IMR-90 (cell line): ENCODE results near the gene PLA2G15. TPM values are rescaled to one million over a fixed set of nuclear protein-coding genes. Genes with fewer than 3 reads are reported as not detected.

ENCODE experiments used
- ATAC-seq: fragments of 200-7000 bp; cut with Tn5 transposase; 2 replicates; pipeline ENCODE4 v1.9.1; 2020; ENCODE audit warnings: low read depth, mild to moderate bottlenecking, moderate library complexity
- BruUV-seq: library from RNA; stranded (reverse); fragments of 400-500 nt; replicated peaks from 2 replicates; lab custom pipeline; 2021; lab: Mats Ljungman, UMichigan
- CTCF ChIA-PET: fragments of 300-600 bp; formaldehyde crosslinking; extraction: SDS; loops from one replicate; lab custom pipeline; 2021; ENCODE audit warnings: antibody characterized with exemption; lab: Yijun Ruan, JAX
- POLR2A ChIA-PET: fragments of 300-600 bp; sonication (Branson Sonifier 250); formaldehyde crosslinking; loops from one replicate; lab custom pipeline; 2022; ENCODE audit warnings: antibody characterized with exemption; ENCODE audit not compliant: unreplicated experiment; lab: Charles Lee
- DNase-seq: peaks from one replicate; pipeline ENCODE4 v3.0.0; 2013
- H2AFZ ChIP-seq: replicated peaks from 2 replicates; pipeline ENCODE3; 2013; ENCODE audit warnings: low read length, mild to moderate bottlenecking; ENCODE audit not compliant: poor library complexity
- H2AK5ac ChIP-seq: 2 replicates; pipeline ENCODE4 v1.6.1; 2013; ENCODE audit warnings: low read depth, low read length, inconsistent platforms
- H2AK9ac ChIP-seq: replicated peaks from 2 replicates; pipeline ENCODE3; 2013; ENCODE audit warnings: mild to moderate bottlenecking, low read depth, low read length, moderate library complexity; ENCODE audit not compliant: poor library complexity
- H2BK120ac ChIP-seq: 2 replicates; pipeline ENCODE4 v1.6.1; 2013; ENCODE audit warnings: low read depth, low read length, inconsistent platforms
- H2BK15ac ChIP-seq: 3 replicates; pipeline ENCODE4 v1.6.1; 2013; ENCODE audit warnings: low read depth, low read length, inconsistent platforms
- H2BK20ac ChIP-seq: 2 replicates; pipeline ENCODE4 v1.6.1; 2013; ENCODE audit warnings: low read depth, mild to moderate bottlenecking, inconsistent platforms, low read length, moderate library complexity
- H2BK5ac ChIP-seq: 2 replicates; pipeline ENCODE4 v1.6.1; 2013; ENCODE audit warnings: mild to moderate bottlenecking, low read depth, low read length, inconsistent platforms; ENCODE audit not compliant: poor library complexity, severe bottlenecking
- H3K14ac ChIP-seq: replicated peaks from 2 replicates; pipeline ENCODE4 v1.6.1; 2013; ENCODE audit warnings: low read depth, low read length, inconsistent platforms
- H3K18ac ChIP-seq: 2 replicates; pipeline ENCODE4 v1.6.1; 2013; ENCODE audit warnings: low read depth, low read length, control low read depth
- H3K23ac ChIP-seq: 2 replicates; pipeline ENCODE4 v1.6.1; 2013; ENCODE audit warnings: low read depth, low read length, inconsistent platforms
- H3K27ac ChIP-seq: 2 replicates; pipeline ENCODE4 v1.5.1; 2013; ENCODE audit warnings: mild to moderate bottlenecking, control low read depth, low read length; ENCODE audit not compliant: insufficient read depth
- H3K27me3 ChIP-seq: 2 replicates; pipeline ENCODE4 v1.6.1; 2013; ENCODE audit warnings: low read length; ENCODE audit not compliant: control insufficient read depth, insufficient read depth
- H3K36me3 ChIP-seq: 2 replicates; pipeline ENCODE4 v1.6.1; 2013; ENCODE audit warnings: low read length, mixed read lengths; ENCODE audit not compliant: control insufficient read depth, insufficient read depth
- H3K4ac ChIP-seq: 2 replicates; pipeline ENCODE4 v1.6.1; 2013; ENCODE audit warnings: low read depth, low read length, inconsistent platforms
- H3K4me1 ChIP-seq: 2 replicates; pipeline ENCODE4 v1.6.1; 2013; ENCODE audit warnings: low read length, mixed read lengths; ENCODE audit not compliant: control insufficient read depth, insufficient read depth
- H3K4me2 ChIP-seq: 2 replicates; pipeline ENCODE4 v1.6.1; 2013; ENCODE audit warnings: low read depth, mild to moderate bottlenecking, control low read depth, low read length, moderate library complexity
- H3K4me3 ChIP-seq: 2 replicates; pipeline ENCODE4 v1.5.1; 2013; ENCODE audit warnings: low read depth, mild to moderate bottlenecking, control low read depth, low read length, moderate library complexity; ENCODE audit not compliant: insufficient read depth
- H3K56ac ChIP-seq: 2 replicates; pipeline ENCODE4 v1.6.1; 2013; ENCODE audit warnings: low read length, inconsistent platforms; ENCODE audit not compliant: insufficient read depth; ENCODE audit errors: extremely low read depth
- H3K79me1 ChIP-seq, 2 experiments: 2 replicates each; pipeline ENCODE4 v1.6.1; 2013; ENCODE audit warnings: low read length in 2 of 2, inconsistent platforms in 1 of 2, low read depth in 1 of 2
- H3K9ac ChIP-seq: 2 replicates; pipeline ENCODE4 v1.6.1; 2013; ENCODE audit warnings: low read depth, low read length, control low read depth
- H3K9me1 ChIP-seq: 2 replicates; pipeline ENCODE4 v1.6.1; 2013; ENCODE audit warnings: low read length, inconsistent platforms; ENCODE audit not compliant: insufficient read depth
- H3K9me3 ChIP-seq: 2 replicates; pipeline ENCODE4 v1.6.1; 2013; ENCODE audit warnings: low read length; ENCODE audit not compliant: control insufficient read depth, insufficient read depth
- H4K20me1 ChIP-seq: 2 replicates; pipeline ENCODE4 v1.6.1; 2013; ENCODE audit warnings: low read length, inconsistent platforms; ENCODE audit not compliant: insufficient read depth
- H4K5ac ChIP-seq: 2 replicates; pipeline ENCODE4 v1.6.1; 2013; ENCODE audit warnings: mild to moderate bottlenecking, low read depth, low read length, control low read depth
- H4K8ac ChIP-seq, 2 experiments: 2 replicates each; pipeline ENCODE4 v1.6.1; 2013; ENCODE audit warnings: low read depth in 2 of 2, low read length in 2 of 2, control low read depth in 1 of 2, inconsistent platforms in 1 of 2
- H4K91ac ChIP-seq: 2 replicates; pipeline ENCODE4 v1.6.1; 2013; ENCODE audit warnings: low read depth, low read length, inconsistent platforms; ENCODE audit not compliant: insufficient read depth
- BHLHE40 ChIP-seq: fragments of 150-350 bp; IDR thresholded peaks from 2 replicates; pipeline ENCODE4 v1.6.1; 2016; ENCODE audit warnings: mild to moderate bottlenecking, low read depth, low read length
- CEBPB ChIP-seq: IDR thresholded peaks from 2 replicates; pipeline ENCODE4 v1.6.1; 2012; ENCODE audit warnings: low read depth, low read length, improper control_type of control experiment
- CHD1 ChIP-seq: IDR thresholded peaks from 2 replicates; pipeline ENCODE4 v1.6.1; 2012; ENCODE audit warnings: low read depth, low read length, improper control_type of control experiment
- MAZ ChIP-seq: IDR thresholded peaks from 2 replicates; pipeline ENCODE4 v1.6.1; 2012; ENCODE audit warnings: low read depth, mild to moderate bottlenecking, low read length, improper control_type of control experiment, moderate library complexity, borderline replicate concordance
- NFE2L2 ChIP-seq: fragments of 150-350 bp; IDR thresholded peaks from 2 replicates; pipeline ENCODE4 v1.6.1; 2016; ENCODE audit warnings: low read depth, mild to moderate bottlenecking, low read length
- POLR2A ChIP-seq: IDR thresholded peaks from 2 replicates; pipeline ENCODE4 v1.6.1; 2012; ENCODE audit warnings: mild to moderate bottlenecking, low read depth, low read length
- RCOR1 ChIP-seq: IDR thresholded peaks from 2 replicates; pipeline ENCODE4 v1.6.1; 2012; ENCODE audit warnings: mild to moderate bottlenecking, low read length, improper control_type of control experiment; ENCODE audit not compliant: insufficient replicate concordance
- RFX5 ChIP-seq: IDR thresholded peaks from 2 replicates; pipeline ENCODE4 v1.8.0; 2012; ENCODE audit warnings: low read depth, mild to moderate bottlenecking, low read length, moderate library complexity
- WGBS, 2 experiments: methylation state at CpG; one replicate each; pipeline versions ENCODE4 v1.1.5 to v1.1.7; 2013; ENCODE audit warnings: missing lambda C conversion rate in 2 of 2; ENCODE audit not compliant: insufficient read length in 1 of 2; ENCODE audit errors: extremely low coverage in 2 of 2; 5-methylcytosine and 5-hydroxymethylcytosine counted together
- dilution Hi-C: fragments of 300-500 bp; cut with HindIII; formaldehyde crosslinking; loops from one replicate; pipeline ENCODE4 v1.14.3; 2018; ENCODE audit warnings: low sequenced_read_pairs; ENCODE audit not compliant: unreplicated experiment
- in situ Hi-C: fragments of 300-500 bp; cut with MboI; formaldehyde crosslinking; loops from 3 replicates; pipeline ENCODE4 v1.14.3; 2019; ENCODE audit warnings: low sequenced_read_pairs, inconsistent platforms, mixed read lengths
- intact Hi-C: fragments of 100-400 bp; cut with micrococcal nuclease; formaldehyde crosslinking; loops from 2 replicates; pipeline ENCODE4 v1.10.0; 2022
- polyA plus RNA-seq, 3 experiments: library from polyadenylated mRNA; depleted of rRNA; stranded (reverse); fragments of >200 nt; gene quantifications; 2 replicates each; pipeline ENCODE4 v1.2.3, GENCODE V29; 2012; ENCODE audit warnings: low replicate concordance in 1 of 3
- total RNA-seq: library from RNA; depleted of rRNA; stranded (reverse); fragments of >200 nt; gene quantifications from 2 replicates; pipeline ENCODE4 v1.2.3, GENCODE V29; 2012
- TF ChIP-seq, protein P1 (sequence below): fragments of 150-350 bp; IDR thresholded peaks from 2 replicates; pipeline ENCODE4 v1.6.1; 2016; ENCODE audit warnings: low read depth, mild to moderate bottlenecking, low read length, moderate library complexity, borderline replicate concordance
- TF ChIP-seq, protein P2 (sequence below): fragments of 150-350 bp; IDR thresholded peaks from 2 replicates; pipeline ENCODE4 v1.6.1; 2017; ENCODE audit warnings: mild to moderate bottlenecking, antibody characterized with exemption, low read length, low read depth

Gene PLA2G15
- total and polyA plus RNA-seq, 2 of the 4 experiments (the other 2 are of a cell fraction), result 19.5 to 31.7 TPM

DNA sequence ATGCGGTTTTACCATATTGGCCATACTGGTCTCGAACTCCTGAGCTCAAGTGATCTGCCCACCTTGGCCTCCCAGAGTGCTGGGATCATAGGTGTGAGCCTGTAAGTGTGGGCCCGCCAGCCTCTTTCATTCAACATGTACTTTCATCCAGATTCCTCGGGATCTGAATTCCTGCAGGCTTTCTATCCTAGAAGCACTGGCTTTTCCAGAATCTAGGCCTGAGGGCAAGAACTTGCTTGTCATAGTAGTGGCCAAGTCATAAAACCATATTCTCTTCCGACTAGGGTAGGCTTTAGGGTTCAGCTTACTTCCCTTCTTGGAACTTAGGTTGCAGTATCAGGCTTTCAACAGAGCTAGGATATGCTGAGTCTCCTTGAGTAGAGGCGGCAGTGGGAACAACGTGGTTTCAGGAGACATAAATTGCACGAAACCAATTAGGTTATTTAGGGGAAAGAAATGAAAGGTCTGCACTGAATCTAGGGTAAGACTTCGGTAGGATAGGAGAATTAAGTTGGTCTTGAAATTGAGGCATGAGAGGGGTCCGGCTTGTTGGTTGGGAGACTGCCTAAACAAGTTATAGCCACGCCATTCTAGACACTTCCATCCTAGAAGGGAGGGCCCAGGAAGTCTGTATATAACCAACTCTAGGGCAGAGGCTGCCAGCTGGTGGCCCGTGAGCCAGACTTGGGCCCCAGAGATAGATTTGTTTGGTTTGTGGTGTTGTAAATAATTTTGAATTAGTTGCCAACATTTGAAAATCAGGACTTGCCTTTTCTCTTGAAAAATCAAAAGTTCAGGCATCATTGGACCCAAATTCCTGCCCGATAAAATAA, 34.8 kb downstream of the PLA2G15 start:
- dilution Hi-C loops (no loop called here), intact Hi-C loops (loop anchor here (2.0 kb wide), 1 partner anchor 13 kb away; no protein-coding TSS in a partner anchor), in situ Hi-C loops (no loop called here)
- peaks cover 48% of the 10 kb centered on the region for H4K20me1 ChIP-seq
- no peak for DNase-seq
- no peak overlapping the region for H4K8ac ChIP-seq
- WGBS, 2 experiments, result 100% methylated on average over 3 of the region's 13 CpGs; no CpG with 5 or more reads in 1 of the 2 experiments
- TF ChIP-seq CHD1 (no peak), RCOR1 (no peak), RFX5 (no peak), CEBPB (no peak), NFE2L2 (no peak), MAZ (no peak), POLR2A (no peak), BHLHE40 (no peak)
- TF ChIP-seq, protein P1, sequence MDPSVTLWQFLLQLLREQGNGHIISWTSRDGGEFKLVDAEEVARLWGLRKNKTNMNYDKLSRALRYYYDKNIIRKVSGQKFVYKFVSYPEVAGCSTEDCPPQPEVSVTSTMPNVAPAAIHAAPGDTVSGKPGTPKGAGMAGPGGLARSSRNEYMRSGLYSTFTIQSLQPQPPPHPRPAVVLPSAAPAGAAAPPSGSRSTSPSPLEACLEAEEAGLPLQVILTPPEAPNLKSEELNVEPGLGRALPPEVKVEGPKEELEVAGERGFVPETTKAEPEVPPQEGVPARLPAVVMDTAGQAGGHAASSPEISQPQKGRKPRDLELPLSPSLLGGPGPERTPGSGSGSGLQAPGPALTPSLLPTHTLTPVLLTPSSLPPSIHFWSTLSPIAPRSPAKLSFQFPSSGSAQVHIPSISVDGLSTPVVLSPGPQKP, result no peak
- TF ChIP-seq, protein P2, sequence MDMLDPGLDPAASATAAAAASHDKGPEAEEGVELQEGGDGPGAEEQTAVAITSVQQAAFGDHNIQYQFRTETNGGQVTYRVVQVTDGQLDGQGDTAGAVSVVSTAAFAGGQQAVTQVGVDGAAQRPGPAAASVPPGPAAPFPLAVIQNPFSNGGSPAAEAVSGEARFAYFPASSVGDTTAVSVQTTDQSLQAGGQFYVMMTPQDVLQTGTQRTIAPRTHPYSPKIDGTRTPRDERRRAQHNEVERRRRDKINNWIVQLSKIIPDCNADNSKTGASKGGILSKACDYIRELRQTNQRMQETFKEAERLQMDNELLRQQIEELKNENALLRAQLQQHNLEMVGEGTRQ, result no peak
- no peak overlapping the region for H2AK5ac ChIP-seq
- H4K5ac ChIP-seq, result no peak overlapping the region
- no peak overlapping the region for H3K9ac ChIP-seq
- H2BK20ac ChIP-seq, result no peak overlapping the region
- H3K27me3 ChIP-seq, result no peaks in the 10 kb centered on the region
- H2BK120ac ChIP-seq, result no peak overlapping the region
- H3K23ac ChIP-seq, result no peak overlapping the region; the same call in 1 of the 2 replicates
- no peak overlapping the region for H3K4ac ChIP-seq
- no peaks in the 10 kb centered on the region for H3K9me1 ChIP-seq
- peaks cover 17% of the 10 kb centered on the region for H3K36me3 ChIP-seq
- ATAC-seq, result no peak
- H3K56ac ChIP-seq, result no peak overlapping the region
- no peak overlapping the region for H3K4me3 ChIP-seq
- no peak overlapping the region for H2BK15ac ChIP-seq
- no peaks in the 10 kb centered on the region; the same call in 1 of the 2 replicates for H3K4me1 ChIP-seq
- BruUV-seq, result no TSS peak
- no peak overlapping the region for H3K4me2 ChIP-seq
- H3K14ac ChIP-seq, result no peak overlapping the region
- H3K79me1 ChIP-seq, result peaks cover 7 to 66% of the 10 kb centered on the region in 2 experiments; a peak in 2 of 4 replicates
- H2AFZ ChIP-seq, result no peak overlapping the region
- no peak overlapping the region for H3K27ac ChIP-seq
- no peak overlapping the region for H2AK9ac ChIP-seq
- H3K9me3 ChIP-seq, result no peaks in the 10 kb centered on the region
- CTCF ChIA-PET, result interaction anchor here (0.7 to 1.1 kb wide), 3 partner anchors 16 to 133 kb away, joined by 3 read pairs; partner anchors contain the start of genes PRMT7, SLC7A6 and SLC7A6OS
- no peak overlapping the region for H4K91ac ChIP-seq
- no peak overlapping the region for H3K18ac ChIP-seq
- POLR2A ChIA-PET, result interaction anchor here (0.6 to 1.0 kb wide), 2 partner anchors 8 to 361 kb away, joined by 3 read pairs; no protein-coding TSS in a partner anchor
- H2BK5ac ChIP-seq, result no peak overlapping the region
